PC-9 (cell line): ENCODE data around the gene SUGCT. TPM values are rescaled to one million over a fixed set of nuclear protein-coding genes. Genes with fewer than 3 reads are reported as not detected.

Experiments used
- BruUV-seq: library from RNA; stranded (reverse); fragments of 400-500 nt; replicated peaks from 2 replicates; lab custom pipeline; 2021; lab: Mats Ljungman, UMichigan
- CTCF ChIA-PET: fragments of 300-600 bp; sonication (Branson Sonifier 250); formaldehyde crosslinking; loops from one replicate; lab custom pipeline; 2022; ENCODE audit warnings: antibody characterized with exemption; lab: Charles Lee
- POLR2A ChIA-PET: fragments of 300-600 bp; sonication (Branson Sonifier 250); formaldehyde crosslinking; loops from one replicate; lab custom pipeline; 2022; ENCODE audit warnings: antibody characterized with exemption; ENCODE audit not compliant: unreplicated experiment; lab: Charles Lee
- DNase-seq, 2 experiments: peaks; one replicate each; pipeline versions ENCODE4 v3.0.0 to v3.0.0-alpha.2; 2015 to 2022; ENCODE audit warnings: mixed read lengths in 1 of 2
- H2AFZ ChIP-seq: fragments of 200-600 bp; sonication (generic); 2 replicates; pipeline ENCODE4 v1.8.1; 2017; ENCODE audit warnings: antibody characterized with exemption
- H3F3A ChIP-seq: fragments of 200-600 bp; sonication (generic); 2 replicates; pipeline ENCODE4 v1.8.1; 2017; ENCODE audit warnings: antibody characterized with exemption, mild to moderate bottlenecking, low read depth; ENCODE audit not compliant: insufficient read depth
- H3K27ac ChIP-seq: fragments of 200-600 bp; sonication (generic); 2 replicates; pipeline ENCODE4 v1.6.1; 2016; ENCODE audit warnings: mixed run types
- H3K27me3 ChIP-seq: fragments of 200-600 bp; sonication (generic); 2 replicates; pipeline ENCODE4 v1.6.1; 2016; ENCODE audit warnings: low read depth, mixed run types; ENCODE audit not compliant: insufficient read depth
- H3K36me3 ChIP-seq: fragments of 200-600 bp; sonication (generic); 2 replicates; pipeline ENCODE4 v1.6.1; 2016; ENCODE audit warnings: low read depth, mixed run types
- H3K4me1 ChIP-seq: fragments of 200-600 bp; sonication (generic); replicated peaks from 2 replicates; pipeline ENCODE4 v1.6.1; 2016; ENCODE audit warnings: mixed run types; ENCODE audit not compliant: insufficient read depth
- H3K4me2 ChIP-seq: fragments of 200-600 bp; sonication (generic); 2 replicates; pipeline ENCODE4 v1.6.1; 2017; ENCODE audit warnings: mixed run types
- H3K4me3 ChIP-seq: fragments of 200-600 bp; sonication (generic); 2 replicates; pipeline ENCODE4 v1.6.1; 2016; ENCODE audit warnings: mixed run types
- H3K79me2 ChIP-seq: fragments of 200-600 bp; sonication (generic); 2 replicates; pipeline ENCODE4 v1.6.1; 2017; ENCODE audit warnings: low read depth, mixed run types
- H3K9me2 ChIP-seq: fragments of 200-600 bp; sonication (generic); 2 replicates; pipeline ENCODE4 v1.8.1; 2017; ENCODE audit warnings: mild to moderate bottlenecking; ENCODE audit not compliant: insufficient read depth
- H3K9me3 ChIP-seq: fragments of 200-600 bp; sonication (generic); 2 replicates; pipeline ENCODE4 v1.8.1; 2016; ENCODE audit warnings: low read depth; ENCODE audit not compliant: insufficient read depth
- H4K20me1 ChIP-seq: fragments of 200-600 bp; sonication (generic); 2 replicates; pipeline ENCODE4 v1.8.1; 2017; ENCODE audit not compliant: insufficient read depth
- CTCF ChIP-seq: fragments of 200-600 bp; sonication (generic); conservative IDR thresholded peaks from 2 replicates; pipeline ENCODE4 v1.6.1; 2017; ENCODE audit warnings: mixed run types, antibody characterized with exemption, mild to moderate bottlenecking, moderate library complexity
- EZH2 ChIP-seq: fragments of 200-600 bp; sonication (generic); IDR thresholded peaks from 2 replicates; pipeline ENCODE4 v1.8.0; 2017; ENCODE audit warnings: antibody characterized with exemption, low read depth
- intact Hi-C: fragments of 100-400 bp; cut with micrococcal nuclease; formaldehyde crosslinking; loops from one replicate; pipeline ENCODE4 v1.10.0; 2022; ENCODE audit not compliant: unreplicated experiment
- total RNA-seq: library from RNA; stranded (reverse); gene quantifications from 2 replicates; pipeline ENCODE4 v1.2.3, GENCODE V29; 2021

Gene SUGCT
- total RNA-seq, 1 experiment from 2014 or later: 3.5 TPM

- no peak overlapping the region for H3K4me2 ChIP-seq
- H3K27ac ChIP-seq: no peak overlapping the region
- no peak for DNase-seq
- H3K9me3 ChIP-seq: no peaks in the 10 kb centered on the region
- POLR2A ChIA-PET: no interaction called here
- BruUV-seq: no TSS peak
- peaks cover 33% of the 10 kb centered on the region for H3K36me3 ChIP-seq
- no peak overlapping the region for H3K4me3 ChIP-seq
- CTCF ChIA-PET: no interaction called here
- peaks cover 19% of the 10 kb centered on the region; the same call in 1 of the 2 replicates for H3F3A ChIP-seq
- H3K79me2 ChIP-seq: no peaks in the 10 kb centered on the region
- no peaks in the 10 kb centered on the region for H3K4me1 ChIP-seq
- H2AFZ ChIP-seq: no peak overlapping the region
- TF ChIP-seq CTCF (no peak), EZH2 (no peak)
- no peaks in the 10 kb centered on the region for H3K27me3 ChIP-seq
- intact Hi-C loops: no loop called here
- peaks cover 2% of the 10 kb centered on the region; the same call in 1 of the 2 replicates for H4K20me1 ChIP-seq
- no peaks in the 10 kb centered on the region for H3K9me2 ChIP-seq
Observed at GRCh38 chr7:40093631-40094350, 41.0 kb upstream of the SUGCT start.

GRCh38 chr7:40095230-40095629, 39.6 kb upstream of the SUGCT start:
- H3K4me1 ChIP-seq: no peaks in the 10 kb centered on the region
- DNase-seq: no peak
- TF ChIP-seq EZH2: no peak
- no peak for TF ChIP-seq CTCF
- no peak overlapping the region for H3K4me2 ChIP-seq
- H3K27ac ChIP-seq: no peak overlapping the region
- H3K79me2 ChIP-seq: no peaks in the 10 kb centered on the region
- H3K9me2 ChIP-seq: no peaks in the 10 kb centered on the region
- POLR2A ChIA-PET: no interaction called here
- H3K9me3 ChIP-seq: no peaks in the 10 kb centered on the region
- no peak overlapping the region for H2AFZ ChIP-seq
- peaks cover 33% of the 10 kb centered on the region for H3K36me3 ChIP-seq
- peaks cover 5% of the 10 kb centered on the region for H4K20me1 ChIP-seq
- intact Hi-C loops: no loop called here
- CTCF ChIA-PET: no interaction called here
- H3K4me3 ChIP-seq: no peak overlapping the region
- no peaks in the 10 kb centered on the region for H3K27me3 ChIP-seq
- BruUV-seq: no TSS peak
- peaks cover 19% of the 10 kb centered on the region; the same call in 1 of the 2 replicates for H3F3A ChIP-seq

- H3K4me2 ChIP-seq: no peak overlapping the region
- no peak for DNase-seq
- ChIA-PET POLR2A (no interaction called here), CTCF (no interaction called here)
- no peak overlapping the region for H2AFZ ChIP-seq
- peaks cover 5% of the 10 kb centered on the region for H4K20me1 ChIP-seq
- H3K4me3 ChIP-seq: no peak overlapping the region
- intact Hi-C loops: no loop called here
- no peaks in the 10 kb centered on the region for H3K79me2 ChIP-seq
- no peaks in the 10 kb centered on the region for H3K4me1 ChIP-seq
- H3K27me3 ChIP-seq: no peaks in the 10 kb centered on the region
- peaks cover 20% of the 10 kb centered on the region for H3F3A ChIP-seq
- TF ChIP-seq EZH2: no peak
- TF ChIP-seq CTCF: no peak
- no peak overlapping the region for H3K27ac ChIP-seq
- BruUV-seq: no TSS peak
- no peaks in the 10 kb centered on the region for H3K9me2 ChIP-seq
- no peaks in the 10 kb centered on the region for H3K9me3 ChIP-seq
- peaks cover 33% of the 10 kb centered on the region for H3K36me3 ChIP-seq
Observed at GRCh38 chr7:40095695-40096327, 39.0 kb upstream of the SUGCT start.
